ENCODE results near the gene RBBP8NL.
A peak's percentile ranks its signal among the peaks of the same experiment; 100 is the strongest.
"Not testable (repeated sequence)": the region's sequence is repeated elsewhere in the genome, so short reads cannot be mapped to it uniquely, and the experiment has no call there.

The RBBP8NL gene

DNA sequence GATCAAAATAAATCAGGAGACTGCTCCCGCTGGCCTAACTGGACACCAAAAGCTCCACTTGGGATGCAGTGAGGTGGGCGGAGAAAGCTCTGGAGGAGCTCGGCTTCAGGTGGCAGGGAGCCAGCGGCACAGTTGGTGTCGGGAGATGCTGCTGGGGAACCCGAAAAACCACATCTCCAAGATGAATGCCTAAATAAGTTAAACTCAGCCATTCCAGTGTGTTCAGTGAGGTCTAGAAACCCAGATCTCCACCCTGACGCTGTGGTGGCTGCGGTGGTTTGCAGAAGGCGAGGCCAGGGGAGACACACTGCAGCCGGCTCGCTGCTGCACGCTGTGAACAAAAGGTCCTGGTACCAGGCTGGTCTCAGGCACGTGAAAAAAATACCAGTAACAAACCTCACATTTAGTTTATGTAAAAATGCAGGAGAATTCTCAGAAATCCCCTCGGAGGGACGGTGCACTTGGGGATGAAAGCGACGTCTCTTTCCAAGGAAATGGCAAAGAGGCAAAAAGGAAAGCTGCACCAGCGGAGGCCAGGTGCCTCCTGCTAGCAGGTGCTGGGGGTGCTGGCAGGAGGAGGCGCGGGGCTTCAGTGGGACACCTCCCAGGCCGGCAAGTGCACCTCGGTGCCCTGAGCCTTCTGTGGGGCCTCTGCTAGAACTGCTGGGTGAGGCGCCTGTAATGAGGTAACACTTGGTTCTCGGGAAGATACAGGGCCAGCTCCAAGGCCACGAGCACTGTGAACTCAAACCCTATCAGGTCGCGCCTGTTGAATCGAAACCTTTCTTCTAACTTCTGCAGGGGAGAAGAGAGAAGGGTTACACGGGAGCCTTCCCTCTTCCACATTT, 36.8 kb downstream of the RBBP8NL start:
- DNase-seq = no peak

DNA sequence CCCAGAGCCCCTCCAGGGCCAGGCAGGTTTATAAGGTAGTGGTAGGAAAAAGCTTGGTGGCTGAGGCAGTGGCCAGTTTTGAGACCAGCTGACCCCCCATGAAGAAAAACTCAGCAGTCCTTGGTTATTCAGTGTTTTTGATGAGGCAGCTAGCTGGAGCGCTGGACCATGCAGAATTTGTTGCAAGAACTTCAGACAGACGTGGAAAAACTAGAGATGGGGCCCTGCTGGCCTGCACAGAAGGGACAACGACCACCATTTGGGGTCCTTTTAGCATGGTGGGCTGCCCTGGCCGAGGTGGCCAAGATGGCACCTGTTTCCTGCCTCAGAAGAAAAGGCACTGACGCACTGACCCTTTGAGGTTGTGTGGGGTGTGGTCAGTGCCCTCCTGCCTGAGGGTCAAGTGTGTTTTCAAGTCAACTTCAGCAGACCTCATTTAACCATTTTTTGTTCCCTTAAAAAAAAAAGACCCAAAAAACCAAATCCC, 37.7 kb downstream of the RBBP8NL start:
- DNase-seq = no peak

GRCh38 chr20:62388839-62389600, 38.3 kb downstream of the RBBP8NL start:
- DNase-seq = no peak

GRCh38 chr20:62387933-62388635, 39.3 kb downstream of the RBBP8NL start:
- DNase-seq = no peak

- DNase-seq = no peak
Measured at GRCh38 chr20:62387219-62387913, 40.0 kb downstream of the RBBP8NL start.

DNA sequence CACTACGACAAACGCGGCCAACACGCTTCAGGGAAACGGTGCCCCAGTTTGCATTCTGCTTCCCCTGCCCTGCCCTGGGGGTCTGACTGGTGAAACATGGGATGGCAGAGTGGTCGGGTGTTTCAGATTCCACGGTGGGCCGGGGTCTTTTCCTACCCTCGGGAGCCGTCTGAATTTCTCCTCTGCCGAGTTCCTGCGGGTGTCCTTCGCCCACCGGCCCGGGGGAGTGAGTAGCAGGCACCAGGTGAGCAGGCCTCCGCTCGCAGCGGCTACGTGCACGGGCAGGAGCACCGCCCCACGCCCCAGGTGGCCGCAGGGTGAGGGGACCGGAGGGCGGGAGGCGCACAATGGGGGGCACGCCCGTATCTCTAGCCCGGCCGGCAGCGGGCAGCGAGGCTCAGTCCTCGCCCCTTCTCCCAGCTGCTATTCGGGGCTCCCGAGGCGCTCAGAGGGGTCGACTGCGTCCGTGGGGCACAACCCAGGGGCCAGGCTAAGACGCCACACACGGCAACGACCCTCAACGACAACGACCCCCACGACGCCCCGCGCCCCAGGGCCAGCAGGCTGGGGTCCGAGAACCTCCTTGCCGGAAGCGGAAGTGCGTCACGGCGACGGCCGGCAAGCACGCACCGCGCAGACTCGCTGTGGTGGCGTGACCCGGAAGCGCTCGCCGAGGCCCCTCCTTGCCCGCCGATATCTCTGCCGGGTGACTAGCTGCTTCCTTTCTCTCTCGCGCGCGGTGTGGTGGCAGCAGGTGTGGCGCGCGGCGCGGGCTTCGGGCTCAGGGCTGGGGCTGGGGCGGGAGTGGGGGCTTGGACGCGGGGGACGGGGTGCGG, 40.7 kb downstream of the RBBP8NL start, which contains the start of gene RPS21:
TSS of gene RPS21 (plus strand) at position 721 of the 836 bp plus-strand sequence. CDS start 236 bp downstream, outside the sequence.
- DNase-seq = peak; percentile 93

DNA sequence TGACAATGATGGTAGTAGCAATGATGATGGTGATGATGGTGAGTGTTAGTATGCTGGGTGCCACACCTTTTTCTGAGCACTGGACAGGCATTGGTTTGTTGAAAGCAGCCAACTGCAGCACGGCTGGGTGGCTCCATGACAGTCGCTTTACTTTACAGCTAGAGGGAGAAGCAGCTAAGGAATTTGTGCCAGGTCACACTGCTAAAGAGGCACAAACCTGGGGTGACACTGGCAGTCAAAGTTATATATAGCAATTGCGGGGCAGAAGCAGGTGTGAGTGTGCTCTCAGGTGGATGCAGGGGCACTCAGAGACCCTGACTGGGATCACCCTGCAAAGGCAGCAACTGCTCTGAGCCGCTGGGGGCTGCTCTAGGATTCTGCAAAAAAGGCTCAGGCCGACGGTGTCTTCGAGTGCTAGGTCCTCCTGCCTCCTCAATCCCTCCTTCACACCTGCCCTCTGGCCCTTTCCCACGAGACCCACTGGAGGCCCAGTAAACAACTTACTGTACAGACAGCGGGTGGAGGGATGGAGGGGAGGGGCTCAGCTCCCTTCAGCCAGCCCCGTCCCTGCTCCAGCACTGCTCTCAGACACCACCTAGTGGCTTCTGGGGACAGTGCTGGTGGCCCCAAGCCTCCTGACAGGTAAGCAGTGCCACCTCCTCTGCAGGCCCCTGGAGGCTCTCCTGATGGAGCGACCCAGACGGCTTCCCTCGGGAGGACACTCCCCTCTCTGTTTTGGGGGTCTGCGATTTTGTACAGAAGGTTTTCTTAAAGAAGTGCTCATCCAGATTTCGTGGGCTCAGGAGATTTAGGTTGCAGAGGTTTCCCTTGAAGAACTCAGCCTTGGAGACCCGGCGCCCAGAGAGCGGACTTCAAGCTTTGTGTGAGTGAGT, 44.8 kb downstream of the RBBP8NL start:
- peak; percentile 79 for DNase-seq

DNA sequence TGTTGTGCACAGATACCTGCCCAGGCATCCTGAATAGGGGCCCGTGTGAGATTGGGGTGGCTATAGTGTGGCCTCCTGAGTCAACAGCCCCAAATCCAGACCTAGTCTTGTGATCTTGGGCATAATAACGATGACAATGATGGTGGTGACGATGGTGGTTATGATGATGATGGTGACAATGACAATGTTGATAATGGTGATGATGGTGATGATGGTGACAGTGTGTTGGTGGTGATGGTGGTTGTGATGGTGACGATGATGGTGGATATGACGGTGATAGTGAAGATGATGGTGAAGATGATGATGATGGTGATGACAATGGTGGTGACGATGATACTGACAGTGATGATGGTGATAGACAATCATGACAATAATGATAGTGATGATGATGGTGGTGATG, 45.5 kb downstream of the RBBP8NL start:
- no peak for DNase-seq

DNA sequence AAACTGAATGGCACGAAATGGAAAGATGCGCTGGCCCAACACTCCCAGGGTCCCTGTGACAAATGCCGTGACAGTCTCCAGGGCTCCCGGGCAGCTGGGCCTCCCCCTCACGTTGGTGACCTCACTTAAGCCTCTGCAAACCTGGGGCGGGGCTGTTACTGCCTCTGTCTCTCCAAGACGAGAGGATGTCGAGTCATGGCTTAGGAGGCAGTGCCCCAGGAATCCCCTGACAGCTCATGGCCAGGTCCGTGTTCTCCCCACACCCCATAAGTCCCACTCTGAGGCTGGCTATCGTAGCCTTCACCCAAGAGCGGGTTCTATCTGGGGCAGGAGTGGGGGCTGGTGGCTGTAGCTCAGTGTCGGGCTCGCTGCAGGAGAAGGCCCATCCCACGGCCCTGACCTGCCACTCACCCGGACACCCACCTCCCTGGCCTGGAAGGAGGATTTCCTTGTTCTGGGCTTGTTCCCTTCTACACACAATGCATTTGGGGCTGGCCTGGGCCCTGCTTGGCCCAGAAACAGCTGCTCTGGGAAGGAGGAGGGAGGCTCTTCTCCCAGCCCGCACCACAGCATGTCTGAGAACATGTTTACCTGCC, 46.0 kb downstream of the RBBP8NL start:
- DNase-seq = no peak

DNA sequence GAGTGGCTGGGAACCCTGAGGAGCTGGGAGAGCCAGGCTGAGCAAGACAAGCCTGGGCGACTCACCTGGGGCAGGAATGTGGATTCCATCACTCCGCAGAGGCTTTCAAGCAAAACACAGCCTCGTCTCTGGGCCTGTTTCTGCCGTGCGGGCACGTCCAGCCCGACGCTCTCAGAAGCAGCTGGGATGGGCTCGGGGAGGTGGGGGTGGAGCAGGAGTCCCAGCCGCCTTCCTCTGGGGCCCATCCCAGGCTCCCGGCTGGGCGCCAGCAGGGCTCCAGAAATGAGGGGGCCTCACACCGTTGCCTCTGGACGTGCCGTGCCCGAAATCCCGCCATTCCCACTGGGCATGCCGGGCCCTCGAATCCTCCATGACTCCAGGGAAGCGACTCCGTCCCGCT, 49.1 kb downstream of the RBBP8NL start:
- DNase-seq = no peak

- no peak for DNase-seq
Measured at GRCh38 chr20:62377615-62378178, 49.6 kb downstream of the RBBP8NL start.

- no peak for DNase-seq
Measured at GRCh38 chr20:62377064-62377461, 50.3 kb downstream of the RBBP8NL start.

GRCh38 chr20:62376112-62377063, 51.0 kb downstream of the RBBP8NL start:
- DNase-seq = no peak

DNA sequence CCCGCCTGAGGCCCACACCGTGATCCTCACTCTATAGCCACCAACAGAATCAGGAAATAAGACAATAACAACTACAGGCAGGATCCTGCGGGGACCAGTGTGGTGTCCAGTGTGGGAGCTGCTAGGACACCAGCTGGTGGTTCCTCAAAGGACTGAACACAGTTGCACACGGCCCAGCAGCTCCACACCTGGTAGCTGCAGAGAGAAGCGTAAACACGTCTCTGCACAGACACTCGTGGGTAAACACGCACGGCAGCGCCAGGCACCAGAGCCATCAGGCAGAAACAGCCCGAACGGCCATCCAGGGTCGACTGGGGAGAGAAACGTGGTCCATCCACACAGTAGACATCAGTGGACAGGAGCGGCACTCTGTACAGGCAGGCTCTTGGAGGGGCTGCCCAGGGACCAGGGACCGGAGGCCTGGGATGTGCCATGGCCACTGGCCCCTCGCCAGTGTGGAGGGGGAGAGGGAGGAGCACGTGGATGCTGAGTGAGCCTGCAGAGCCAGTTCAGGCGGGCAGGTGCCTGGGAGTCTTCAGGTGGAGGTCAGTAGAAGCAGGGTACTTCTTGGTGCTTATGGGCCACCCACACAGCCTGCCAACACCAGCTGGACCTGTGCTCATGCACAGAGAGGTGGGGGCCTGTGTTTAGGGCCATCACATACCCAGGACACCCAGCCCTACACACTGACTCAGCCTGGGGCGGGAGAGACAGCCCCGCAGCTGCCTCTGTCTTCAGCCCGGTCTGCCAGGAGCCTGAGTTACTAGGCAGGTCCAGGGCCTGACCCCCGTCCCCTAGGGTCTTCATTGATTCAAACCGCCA, 52.8 kb downstream of the RBBP8NL start:
- no peak for DNase-seq

- not testable (repeated sequence) for DNase-seq
Measured at GRCh38 chr20:62373631-62374179, 53.6 kb downstream of the RBBP8NL start.

DNA sequence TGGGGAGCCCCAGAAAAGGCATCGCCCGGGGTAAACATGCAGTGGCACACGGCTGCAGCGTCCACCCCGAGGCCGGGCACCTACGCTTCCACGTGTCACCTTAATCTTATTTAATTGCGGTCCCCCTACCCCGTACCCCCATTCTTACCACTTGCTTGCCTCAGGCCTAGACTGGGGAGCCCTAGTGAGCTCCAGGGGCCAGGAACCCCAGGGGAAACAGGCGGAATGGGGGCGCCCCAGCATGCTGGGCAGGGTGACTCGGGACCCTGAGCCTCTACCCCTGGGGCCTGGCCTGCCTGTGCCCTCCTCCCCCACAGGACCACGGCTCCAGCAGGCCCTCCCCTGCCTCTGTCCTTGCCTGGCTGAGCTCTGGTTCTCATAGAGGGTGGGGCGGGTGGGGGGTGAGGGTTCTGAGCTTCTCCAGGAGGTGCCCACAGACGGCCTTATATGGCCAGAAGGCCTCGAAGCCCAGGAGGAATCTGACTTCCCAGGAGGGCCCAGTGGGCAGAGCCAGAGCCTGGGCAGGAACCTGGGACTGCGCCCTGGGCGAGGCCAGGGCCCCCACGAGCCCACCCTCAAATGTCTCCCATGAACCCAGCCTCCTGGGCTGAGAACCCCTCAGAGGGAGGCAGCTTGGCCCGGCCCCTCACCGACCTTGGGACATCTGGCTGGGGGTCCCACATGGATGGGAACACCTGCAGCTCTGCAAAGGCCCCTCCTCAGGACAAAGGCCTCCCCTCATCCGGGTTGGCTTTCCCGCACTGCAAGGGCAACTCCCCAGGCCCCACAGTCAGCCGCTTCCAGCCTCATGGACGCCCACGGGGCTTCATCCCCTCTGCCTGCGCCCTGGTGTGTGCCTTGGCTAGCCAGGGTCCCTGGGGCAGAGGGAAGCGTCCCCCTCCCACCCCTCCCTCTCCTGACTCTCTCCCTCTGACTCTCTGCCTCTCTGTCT, 55.0 kb downstream of the RBBP8NL start:
- no peak for DNase-seq

All from stimulated activated CD4-positive, alpha-beta T cell treated with anti-CD3 and anti-CD28 coated beads, Interleukin-1b, Interleukin-23, amount 100 ng/mL, for 48 hours (primary cell).